Activated naive CD4-positive, alpha-beta T cell treated with anti-CD3 and anti-CD28 coated beads, Interleukin-2, amount 10 ng/mL, durations not matched to agents 7 days and 5 days (primary cell): ENCODE data around the gene HBB.

Source experiments
- CTCF ChIA-PET: fragments of 350-600 bp; sonication (Branson Sonifier 250); formaldehyde crosslinking; loops from one replicate; lab custom pipeline; 2021; ENCODE audit warnings: antibody characterized with exemption; lab: Charles Lee
- DNase-seq: peaks from one replicate; pipeline ENCODE4 v3.0.0-alpha.2; 2020
- H3K27ac Mint-ChIP-seq: one replicate; pipeline ENCODE4 v1.8.0; 2021; ENCODE audit warnings: mild to moderate bottlenecking, moderate library complexity, mixed read lengths
- H3K27me3 Mint-ChIP-seq: one replicate; pipeline ENCODE4 v1.8.0; 2021; ENCODE audit warnings: mild to moderate bottlenecking, mixed read lengths
- H3K36me3 Mint-ChIP-seq: one replicate; pipeline ENCODE4 v1.8.0; 2021; ENCODE audit warnings: mixed read lengths
- H3K4me1 Mint-ChIP-seq: one replicate; pipeline ENCODE4 v1.8.0; 2021; ENCODE audit warnings: mixed read lengths
- H3K4me3 Mint-ChIP-seq: one replicate; pipeline ENCODE4 v1.8.0; 2021; ENCODE audit warnings: mild to moderate bottlenecking, moderate library complexity, mixed read lengths
- H3K9me3 Mint-ChIP-seq: one replicate; pipeline ENCODE4 v1.8.0; 2021; ENCODE audit warnings: mixed read lengths

The HBB gene

DNA sequence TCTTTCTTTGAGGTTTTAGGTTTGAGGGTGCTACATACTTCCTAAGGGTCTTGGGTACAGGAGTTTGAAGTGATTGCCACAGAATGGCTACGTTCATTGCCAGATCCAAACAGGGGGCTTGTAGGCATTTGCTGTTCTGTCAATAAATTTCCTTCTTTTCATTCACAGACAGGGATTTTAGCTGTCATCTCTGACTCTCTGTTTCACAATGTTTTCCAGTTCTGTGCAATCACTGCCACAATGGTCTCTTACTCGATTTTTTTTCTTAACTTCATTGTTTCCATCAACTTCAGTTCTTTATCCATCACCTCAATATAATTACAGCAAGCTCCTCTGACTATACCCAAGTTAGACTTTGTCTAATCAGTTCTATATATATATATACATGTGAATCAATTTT is 13.6 kb upstream of the HBB start:
- no peak for DNase-seq
- Mint-ChIP-seq H3K27me3 (peaks cover under 1% of the 10 kb centered on the region), H3K36me3 (no peaks in the 10 kb centered on the region), H3K9me3 (no peaks in the 10 kb centered on the region), H3K4me3 (no peak overlapping the region), H3K27ac (no peak overlapping the region), H3K4me1 (no peaks in the 10 kb centered on the region)
- CTCF ChIA-PET = no interaction called here

DNA sequence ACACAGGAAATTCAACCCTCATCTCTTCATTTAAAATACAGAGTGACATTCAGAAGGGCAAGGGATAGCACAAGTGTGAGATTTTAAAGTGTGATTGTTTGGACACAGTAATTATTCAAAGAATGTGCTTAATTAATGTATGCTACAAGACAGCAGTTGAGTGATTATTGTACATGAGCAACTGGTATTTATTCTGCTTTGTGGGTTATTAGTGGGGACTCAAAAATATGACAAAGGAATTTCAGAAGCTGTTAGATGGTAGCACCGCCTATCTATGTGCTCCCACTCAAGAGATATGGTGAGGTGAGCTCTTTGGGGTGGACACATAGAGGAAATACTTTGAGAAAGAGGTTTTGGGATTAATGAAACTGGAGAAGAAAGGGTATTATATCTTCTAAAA is 13.2 kb upstream of the HBB start:
- CTCF ChIA-PET = no interaction called here
- no peak for DNase-seq
- no peaks in the 10 kb centered on the region for H3K9me3 Mint-ChIP-seq
- H3K27ac Mint-ChIP-seq = no peak overlapping the region
- no peak overlapping the region for H3K4me3 Mint-ChIP-seq
- no peaks in the 10 kb centered on the region for H3K4me1 Mint-ChIP-seq
- H3K27me3 Mint-ChIP-seq = peaks cover 4% of the 10 kb centered on the region
- no peaks in the 10 kb centered on the region for H3K36me3 Mint-ChIP-seq

DNA sequence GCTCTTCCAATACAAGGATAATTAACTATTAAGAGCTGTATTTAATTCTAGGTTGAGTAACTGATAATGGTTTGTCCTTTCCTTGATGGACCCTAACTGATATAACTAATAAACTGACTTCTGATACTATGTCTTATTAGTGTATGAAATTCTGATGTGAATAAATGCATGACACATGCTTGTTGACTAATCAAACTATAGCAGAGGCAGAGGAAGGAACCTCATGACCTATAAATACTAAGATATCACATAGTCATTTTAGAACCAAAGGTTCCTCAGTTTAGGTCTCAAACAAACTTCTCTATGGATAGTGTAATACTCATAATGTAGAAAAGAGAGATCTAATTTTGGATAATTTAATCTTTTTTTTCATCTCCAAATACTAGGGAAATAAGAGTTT is 12.2 kb upstream of the HBB start:
- H3K4me1 Mint-ChIP-seq = peaks cover 4% of the 10 kb centered on the region
- no peak for DNase-seq
- H3K4me3 Mint-ChIP-seq = no peak overlapping the region
- CTCF ChIA-PET = no interaction called here
- H3K36me3 Mint-ChIP-seq = no peaks in the 10 kb centered on the region
- peaks cover 4% of the 10 kb centered on the region for H3K27me3 Mint-ChIP-seq
- H3K9me3 Mint-ChIP-seq = no peaks in the 10 kb centered on the region
- H3K27ac Mint-ChIP-seq = no peak overlapping the region

DNA sequence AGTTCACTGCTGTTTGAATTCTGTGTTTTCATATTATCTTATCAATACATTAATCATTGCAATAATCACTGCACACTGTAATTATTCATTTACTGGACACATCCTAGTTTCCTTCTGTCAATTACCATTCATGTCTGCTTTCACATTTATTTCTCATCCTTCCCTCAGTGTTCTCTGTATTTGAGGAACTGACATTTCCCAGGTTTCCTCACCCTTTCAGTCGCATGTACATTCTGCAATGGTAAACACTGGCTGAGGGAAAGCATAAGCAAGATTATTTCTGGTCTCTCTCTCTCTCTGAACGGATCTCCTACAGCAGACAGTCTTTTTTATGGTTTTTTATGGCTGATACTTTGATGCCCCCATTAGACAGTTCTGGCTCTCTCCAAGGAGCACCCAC is 11.6 kb upstream of the HBB start:
- no peak for DNase-seq
- Mint-ChIP-seq H3K27ac (no peak overlapping the region), H3K9me3 (no peaks in the 10 kb centered on the region), H3K27me3 (peaks cover 4% of the 10 kb centered on the region), H3K4me1 (peaks cover 4% of the 10 kb centered on the region), H3K4me3 (no peak overlapping the region), H3K36me3 (no peaks in the 10 kb centered on the region)
- CTCF ChIA-PET = no interaction called here

DNA sequence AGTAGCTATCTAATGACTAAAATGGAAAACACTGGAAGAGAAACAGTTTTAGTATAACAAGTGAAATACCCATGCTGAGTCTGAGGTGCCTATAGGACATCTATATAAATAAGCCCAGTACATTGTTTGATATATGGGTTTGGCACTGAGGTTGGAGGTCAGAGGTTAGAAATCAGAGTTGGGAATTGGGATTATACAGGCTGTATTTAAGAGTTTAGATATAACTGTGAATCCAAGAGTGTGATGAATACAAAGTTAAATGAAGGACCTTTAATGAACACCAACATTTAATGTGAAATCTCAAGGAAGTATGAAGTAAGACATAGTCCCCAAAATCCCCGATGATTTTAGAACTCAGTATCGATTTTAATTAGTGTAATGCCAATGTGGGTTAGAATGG is 10.5 kb upstream of the HBB start:
- DNase-seq = no peak
- Mint-ChIP-seq H3K4me3 (no peak overlapping the region), H3K4me1 (peaks cover 4% of the 10 kb centered on the region), H3K27ac (no peak overlapping the region), H3K27me3 (peaks cover 4% of the 10 kb centered on the region), H3K36me3 (no peaks in the 10 kb centered on the region), H3K9me3 (no peaks in the 10 kb centered on the region)
- CTCF ChIA-PET = no interaction called here

DNA sequence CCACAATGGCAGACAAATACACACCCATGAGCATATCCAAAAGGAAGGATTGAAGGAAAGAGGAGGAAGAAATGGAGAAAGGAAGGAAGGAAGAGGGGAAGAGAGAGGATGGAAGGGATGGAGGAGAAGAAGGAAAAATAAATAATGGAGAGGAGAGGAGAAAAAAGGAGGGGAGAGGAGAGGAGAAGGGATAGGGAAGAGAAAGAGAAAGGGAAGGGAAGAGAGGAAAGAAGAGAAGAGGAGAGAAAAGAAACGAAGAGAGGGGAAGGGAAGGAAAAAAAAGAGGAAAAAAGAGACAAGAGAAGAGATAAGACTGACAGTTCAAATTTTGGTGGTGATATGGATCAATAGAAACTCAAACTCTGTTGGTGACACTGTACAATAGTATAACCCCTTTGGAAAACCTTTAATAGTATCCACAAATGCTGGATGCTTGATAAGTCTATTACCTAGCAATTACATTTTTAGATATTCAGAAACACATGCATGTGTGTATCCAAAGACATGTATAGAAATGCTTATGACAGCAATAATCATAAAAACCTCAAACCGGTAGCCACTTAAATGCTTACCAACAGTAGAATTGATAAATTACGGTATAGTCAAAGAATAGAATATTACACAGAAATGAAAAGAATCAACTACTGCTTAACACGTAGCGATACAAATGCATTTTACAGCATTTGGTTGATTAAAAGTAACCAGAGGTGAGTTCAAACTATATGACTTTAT is 8.7 kb upstream of the HBB start:
- CTCF ChIA-PET = no interaction called here
- Mint-ChIP-seq H3K4me1 (peaks cover 4% of the 10 kb centered on the region), H3K9me3 (no peaks in the 10 kb centered on the region), H3K27me3 (peaks cover 4% of the 10 kb centered on the region), H3K4me3 (no peak overlapping the region), H3K27ac (no peak overlapping the region), H3K36me3 (no peaks in the 10 kb centered on the region)
- DNase-seq = no peak

DNA sequence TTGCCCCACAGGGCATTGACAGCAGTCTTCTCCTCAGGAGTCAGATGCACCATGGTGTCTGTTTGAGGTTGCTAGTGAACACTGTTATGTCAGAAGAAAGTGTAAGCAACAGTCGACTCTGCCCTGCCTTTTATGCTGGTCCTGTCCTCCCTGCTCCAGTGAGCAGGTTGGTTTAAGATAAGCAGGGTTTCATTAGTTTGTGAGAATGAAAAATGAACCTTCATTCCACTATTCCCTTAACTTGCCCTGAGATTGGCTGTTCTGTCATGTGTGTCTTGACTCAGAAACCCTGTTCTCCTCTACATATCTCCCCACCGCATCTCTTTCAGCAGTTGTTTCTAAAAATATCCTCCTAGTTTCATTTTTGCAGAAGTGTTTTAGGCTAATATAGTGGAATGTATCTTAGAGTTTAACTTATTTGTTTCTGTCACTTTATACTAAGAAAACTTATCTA is 7.5 kb upstream of the HBB start, which contains the start of gene HBD:
TSS of gene HBD (minus strand) at position 103 of the 454 bp plus-strand sequence. CDS start at position 53, 50 bp downstream.
- DNase-seq = no peak

DNA sequence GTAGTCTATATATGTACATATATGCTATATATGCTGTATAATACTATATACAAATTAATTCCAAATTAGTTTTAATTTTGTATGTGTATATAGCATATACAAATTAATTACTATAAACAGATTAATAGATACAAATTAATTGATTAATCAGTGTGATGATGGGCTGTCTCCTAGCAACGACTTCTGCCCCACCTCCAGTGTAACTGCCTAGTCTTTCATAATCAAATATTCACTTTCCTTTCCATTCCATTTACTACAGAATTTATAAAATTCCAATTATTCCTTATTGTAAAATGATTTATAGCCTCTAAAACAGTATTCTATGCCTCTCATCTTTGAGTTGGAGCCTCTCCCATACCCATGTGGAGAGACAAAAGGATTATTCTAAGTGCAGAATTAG is 6.4 kb upstream of the HBB start:
- Mint-ChIP-seq H3K4me3 (no peak overlapping the region), H3K27me3 (peaks cover 4% of the 10 kb centered on the region), H3K36me3 (no peaks in the 10 kb centered on the region), H3K4me1 (peaks cover 4% of the 10 kb centered on the region), H3K9me3 (no peaks in the 10 kb centered on the region), H3K27ac (no peak overlapping the region)
- CTCF ChIA-PET = no interaction called here
- DNase-seq = no peak

More for the DNA sequence above, 7.5 kb upstream of the HBB start, which contains the start of gene HBD:
- Mint-ChIP-seq H3K27me3 (peaks cover 4% of the 10 kb centered on the region), H3K9me3 (no peaks in the 10 kb centered on the region), H3K36me3 (no peaks in the 10 kb centered on the region), H3K4me3 (no peak within 1 kb of the TSS), H3K4me1 (peaks cover 4% of the 10 kb centered on the region), H3K27ac (no peak within 1 kb of the TSS)
- CTCF ChIA-PET = no interaction called here

DNA sequence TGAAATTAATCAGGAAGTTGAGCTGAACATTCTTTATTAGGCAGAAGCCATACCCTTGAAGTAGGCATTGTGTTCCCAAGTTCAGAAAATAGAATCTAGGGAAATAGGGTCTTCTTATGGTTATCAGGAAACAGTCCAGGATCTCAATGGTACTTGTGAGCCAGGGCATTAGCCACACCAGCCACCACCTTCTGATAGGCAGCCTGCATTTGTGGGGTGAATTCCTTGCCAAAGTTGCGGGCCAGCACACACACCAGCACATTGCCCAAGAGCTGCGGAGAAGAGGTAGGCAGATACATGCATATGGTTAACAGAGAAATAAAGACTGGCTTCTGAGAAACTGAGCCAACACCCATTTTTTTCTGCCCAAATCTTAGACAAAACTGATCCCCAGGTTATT is 6.0 kb upstream of the HBB start:
- no peak for DNase-seq
- CTCF ChIA-PET = no interaction called here
- H3K27me3 Mint-ChIP-seq = peaks cover 4% of the 10 kb centered on the region
- no peaks in the 10 kb centered on the region for H3K9me3 Mint-ChIP-seq
- H3K36me3 Mint-ChIP-seq = no peaks in the 10 kb centered on the region
- peaks cover 4% of the 10 kb centered on the region for H3K4me1 Mint-ChIP-seq
- H3K27ac Mint-ChIP-seq = no peak overlapping the region
- no peak overlapping the region for H3K4me3 Mint-ChIP-seq

DNA sequence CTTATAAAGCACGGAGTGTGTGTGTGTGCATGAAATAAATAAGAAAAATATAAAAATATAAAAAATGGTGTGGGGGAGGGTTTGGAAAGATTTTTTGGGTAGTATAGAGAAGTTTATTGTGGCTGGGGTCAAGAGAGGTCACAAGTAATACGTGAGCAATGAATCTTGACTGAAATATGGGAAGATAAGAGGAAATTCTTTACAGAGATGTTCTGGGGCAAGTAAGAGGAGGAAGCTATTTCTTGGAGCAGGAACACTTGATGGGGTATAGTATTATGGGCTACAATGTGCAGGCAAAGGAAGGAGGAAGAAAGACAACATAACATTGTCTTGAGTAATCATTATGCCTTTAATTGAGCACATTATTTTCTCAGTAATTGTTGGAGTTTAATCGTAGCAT is 5.3 kb upstream of the HBB start:
- no peak overlapping the region for H3K27ac Mint-ChIP-seq
- CTCF ChIA-PET = no interaction called here
- peaks cover 4% of the 10 kb centered on the region for H3K4me1 Mint-ChIP-seq
- peaks cover 4% of the 10 kb centered on the region for H3K27me3 Mint-ChIP-seq
- DNase-seq = no peak
- H3K4me3 Mint-ChIP-seq = no peak overlapping the region
- H3K9me3 Mint-ChIP-seq = no peaks in the 10 kb centered on the region
- H3K36me3 Mint-ChIP-seq = no peaks in the 10 kb centered on the region

DNA sequence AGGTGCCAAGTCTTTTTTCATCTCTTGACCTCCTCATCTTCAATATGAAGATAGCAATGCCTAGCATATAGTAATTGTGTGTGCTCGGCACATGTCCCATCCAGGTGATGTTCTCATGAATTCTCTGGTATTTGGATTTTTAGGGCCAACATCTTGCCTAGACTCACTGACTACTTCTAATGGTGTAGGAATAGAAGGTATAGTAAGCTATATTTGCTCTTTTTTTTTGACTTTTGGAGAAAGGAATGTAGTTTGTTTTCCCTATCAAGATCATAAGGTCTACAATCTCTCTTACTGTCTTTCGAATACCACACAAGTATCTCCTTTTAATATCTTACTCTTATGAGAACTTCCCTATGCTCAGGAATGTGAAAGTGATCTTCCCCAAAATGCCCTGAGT is 4.2 kb upstream of the HBB start:
- H3K36me3 Mint-ChIP-seq = no peaks in the 10 kb centered on the region
- peaks cover 4% of the 10 kb centered on the region for H3K27me3 Mint-ChIP-seq
- DNase-seq = no peak
- H3K4me3 Mint-ChIP-seq = no peak overlapping the region
- peaks cover 4% of the 10 kb centered on the region for H3K4me1 Mint-ChIP-seq
- CTCF ChIA-PET = no interaction called here
- no peak overlapping the region for H3K27ac Mint-ChIP-seq
- H3K9me3 Mint-ChIP-seq = no peaks in the 10 kb centered on the region

DNA sequence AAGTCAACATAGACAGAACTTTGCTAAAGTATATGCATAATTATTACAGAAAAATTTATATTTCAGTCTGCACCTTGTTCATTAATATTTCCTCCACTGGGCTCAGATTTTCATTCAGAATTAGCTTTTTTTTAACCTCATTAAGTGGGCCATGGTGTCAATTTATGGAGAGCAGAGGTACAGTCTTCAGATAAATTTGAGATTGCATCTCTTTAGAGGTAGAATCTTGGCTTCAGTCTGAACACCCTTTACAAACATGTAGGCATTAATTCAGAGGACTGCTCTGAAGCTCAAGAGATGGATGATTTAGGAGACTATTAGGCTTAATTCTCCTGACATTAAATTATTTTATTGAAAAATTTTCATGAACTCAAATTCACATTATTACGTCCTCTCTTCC is 3.4 kb upstream of the HBB start:
- Mint-ChIP-seq H3K4me3 (no peak overlapping the region), H3K4me1 (peaks cover 4% of the 10 kb centered on the region), H3K27me3 (peaks cover 1% of the 10 kb centered on the region), H3K9me3 (no peaks in the 10 kb centered on the region), H3K27ac (no peak overlapping the region), H3K36me3 (no peaks in the 10 kb centered on the region)
- CTCF ChIA-PET = no interaction called here
- DNase-seq = no peak

DNA sequence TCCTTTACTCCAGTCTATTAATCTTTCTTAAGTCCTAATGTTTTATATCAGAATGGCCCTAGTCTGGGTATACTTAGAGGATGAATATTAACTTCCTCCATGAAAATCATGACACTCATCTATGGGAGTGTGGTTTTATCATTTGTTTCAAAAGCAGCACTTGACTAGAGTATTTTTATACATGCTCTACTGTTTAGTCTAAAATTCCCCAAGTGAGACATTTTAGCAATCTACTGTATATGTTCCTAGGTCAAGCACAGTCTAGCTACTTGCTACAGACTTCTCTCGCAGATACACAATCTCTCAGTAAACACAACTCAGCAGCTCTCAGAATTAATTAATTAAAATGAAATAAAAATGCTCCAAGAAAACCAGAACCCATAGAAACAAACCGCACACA is 2.9 kb upstream of the HBB start:
- H3K27me3 Mint-ChIP-seq = no peaks in the 10 kb centered on the region
- H3K4me3 Mint-ChIP-seq = no peak overlapping the region
- H3K36me3 Mint-ChIP-seq = no peaks in the 10 kb centered on the region
- no peak overlapping the region for H3K27ac Mint-ChIP-seq
- no peak for DNase-seq
- H3K4me1 Mint-ChIP-seq = peaks cover 4% of the 10 kb centered on the region
- no peaks in the 10 kb centered on the region for H3K9me3 Mint-ChIP-seq
- CTCF ChIA-PET = no interaction called here

DNA sequence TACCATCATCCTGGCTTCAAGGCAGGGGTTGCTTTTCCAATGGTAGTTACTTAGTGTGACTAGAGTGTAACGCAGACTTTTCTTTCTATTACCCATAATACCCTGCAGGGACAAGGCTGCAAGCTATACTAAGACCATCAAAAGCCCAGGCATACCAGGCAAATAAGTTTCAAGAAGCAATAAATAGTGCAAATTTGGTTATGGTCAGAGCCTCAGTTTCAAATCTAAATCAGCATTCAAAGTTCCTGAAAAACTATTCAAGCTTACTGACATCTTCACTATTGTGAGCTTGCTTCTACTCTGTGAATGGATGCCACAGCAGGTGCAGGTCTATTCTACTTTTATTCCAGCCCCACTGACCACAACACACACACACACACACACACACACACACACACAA is 2.5 kb upstream of the HBB start:
- Mint-ChIP-seq H3K9me3 (no peaks in the 10 kb centered on the region), H3K36me3 (no peaks in the 10 kb centered on the region), H3K4me1 (peaks cover 1% of the 10 kb centered on the region), H3K27ac (no peak overlapping the region), H3K27me3 (no peaks in the 10 kb centered on the region), H3K4me3 (no peak overlapping the region)
- no peak for DNase-seq
- CTCF ChIA-PET = no interaction called here

DNA sequence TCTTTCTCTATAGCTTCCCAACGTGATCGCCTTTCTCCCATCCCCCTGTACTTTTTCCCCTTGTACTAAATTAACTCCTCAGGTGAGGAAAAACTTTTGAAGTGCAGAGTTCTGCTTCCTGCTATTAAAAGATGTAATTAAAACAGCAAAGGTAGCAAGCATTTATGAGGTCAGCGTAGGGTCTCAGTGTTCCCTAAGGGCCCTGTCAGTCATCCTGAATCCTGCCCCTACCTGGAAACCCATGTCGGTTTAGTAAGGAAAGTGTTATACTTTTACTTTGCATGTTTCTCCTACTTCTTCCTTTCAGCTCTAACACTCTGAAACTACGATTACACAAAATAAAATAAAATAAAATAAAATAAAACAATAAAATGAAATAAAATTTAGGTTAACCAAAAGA is 1.3 kb upstream of the HBB start:
- H3K36me3 Mint-ChIP-seq = no peaks in the 10 kb centered on the region
- H3K9me3 Mint-ChIP-seq = no peaks in the 10 kb centered on the region
- CTCF ChIA-PET = no interaction called here
- no peaks in the 10 kb centered on the region for H3K4me1 Mint-ChIP-seq
- H3K27ac Mint-ChIP-seq = no peak overlapping the region
- H3K27me3 Mint-ChIP-seq = no peaks in the 10 kb centered on the region
- H3K4me3 Mint-ChIP-seq = no peak overlapping the region
- DNase-seq = no peak
